Measurements from ENCODE around the gene ZW10.
A peak's percentile ranks its signal among the peaks of the same experiment; 100 is the strongest.
"Not testable (repeated sequence)": the region's sequence is repeated elsewhere in the genome, so short reads cannot be mapped to it uniquely, and the experiment has no call there.

ZW10 gene, protein sequence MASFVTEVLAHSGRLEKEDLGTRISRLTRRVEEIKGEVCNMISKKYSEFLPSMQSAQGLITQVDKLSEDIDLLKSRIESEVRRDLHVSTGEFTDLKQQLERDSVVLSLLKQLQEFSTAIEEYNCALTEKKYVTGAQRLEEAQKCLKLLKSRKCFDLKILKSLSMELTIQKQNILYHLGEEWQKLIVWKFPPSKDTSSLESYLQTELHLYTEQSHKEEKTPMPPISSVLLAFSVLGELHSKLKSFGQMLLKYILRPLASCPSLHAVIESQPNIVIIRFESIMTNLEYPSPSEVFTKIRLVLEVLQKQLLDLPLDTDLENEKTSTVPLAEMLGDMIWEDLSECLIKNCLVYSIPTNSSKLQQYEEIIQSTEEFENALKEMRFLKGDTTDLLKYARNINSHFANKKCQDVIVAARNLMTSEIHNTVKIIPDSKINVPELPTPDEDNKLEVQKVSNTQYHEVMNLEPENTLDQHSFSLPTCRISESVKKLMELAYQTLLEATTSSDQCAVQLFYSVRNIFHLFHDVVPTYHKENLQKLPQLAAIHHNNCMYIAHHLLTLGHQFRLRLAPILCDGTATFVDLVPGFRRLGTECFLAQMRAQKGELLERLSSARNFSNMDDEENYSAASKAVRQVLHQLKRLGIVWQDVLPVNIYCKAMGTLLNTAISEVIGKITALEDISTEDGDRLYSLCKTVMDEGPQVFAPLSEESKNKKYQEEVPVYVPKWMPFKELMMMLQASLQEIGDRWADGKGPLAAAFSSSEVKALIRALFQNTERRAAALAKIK

DNA sequence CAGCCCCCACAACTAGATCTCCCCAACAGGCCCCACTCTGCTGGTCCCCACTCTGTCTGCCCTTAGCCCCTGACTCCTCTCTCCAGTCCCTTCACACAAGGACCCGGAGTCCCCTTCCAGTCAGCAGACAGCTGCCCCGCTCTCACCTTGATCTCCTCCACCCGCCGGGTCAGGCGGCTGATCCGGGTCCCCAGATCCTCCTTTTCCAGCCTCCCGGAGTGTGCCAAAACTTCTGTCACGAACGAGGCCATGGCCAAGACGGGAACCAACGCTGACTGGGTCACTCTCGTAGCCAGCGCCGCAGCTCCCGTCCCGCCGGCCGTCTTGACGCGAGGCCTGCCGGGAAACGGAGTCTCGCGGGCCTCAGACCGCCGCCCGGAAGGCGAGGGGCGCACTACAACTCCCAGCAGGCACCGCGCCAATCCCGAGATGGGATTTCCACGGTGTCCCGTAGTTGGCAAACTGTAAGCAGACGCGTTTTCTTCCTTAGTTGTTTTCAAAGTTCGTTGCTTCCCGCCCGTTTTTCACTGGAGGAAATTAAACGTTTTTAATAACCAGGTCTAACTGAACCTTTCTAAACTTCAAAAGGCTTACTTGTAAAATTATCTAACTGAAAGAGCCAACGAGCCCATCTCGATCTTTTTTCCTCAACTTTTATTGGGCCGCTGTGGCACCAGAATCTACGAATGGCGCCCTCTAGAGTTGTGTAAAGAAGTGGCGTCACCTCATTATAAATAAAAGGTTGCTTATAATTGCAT lies at the start of gene ZW10:
ZW10 (minus strand) TSS at position 277 of the 758 bp plus-strand sequence; CDS start at position 251, 26 bp downstream.
- DNase-seq (ENCODE audit: low spot score): peak; percentile 94

DNA sequence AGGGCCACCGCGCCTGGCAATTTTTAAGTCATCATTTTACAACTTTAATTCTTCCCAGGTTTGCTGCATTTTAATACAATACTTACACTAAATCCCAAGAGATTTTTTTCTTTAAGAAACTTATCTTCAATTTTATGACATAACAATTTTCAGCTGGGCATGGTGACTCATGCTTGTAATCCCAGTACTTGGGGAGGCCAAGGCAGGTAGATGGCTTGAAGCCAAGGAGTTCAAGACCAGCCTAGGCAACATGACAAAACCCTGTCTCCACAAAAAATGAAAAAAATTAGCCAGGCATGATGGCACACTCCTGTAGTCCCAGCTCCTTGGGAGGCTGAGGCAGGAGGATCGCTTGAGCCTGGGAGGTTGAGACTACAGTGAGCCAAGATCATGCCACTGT lies 44.9 kb upstream of the ZW10 start:
- DNase-seq (ENCODE audit: low spot score): no peak

DNA sequence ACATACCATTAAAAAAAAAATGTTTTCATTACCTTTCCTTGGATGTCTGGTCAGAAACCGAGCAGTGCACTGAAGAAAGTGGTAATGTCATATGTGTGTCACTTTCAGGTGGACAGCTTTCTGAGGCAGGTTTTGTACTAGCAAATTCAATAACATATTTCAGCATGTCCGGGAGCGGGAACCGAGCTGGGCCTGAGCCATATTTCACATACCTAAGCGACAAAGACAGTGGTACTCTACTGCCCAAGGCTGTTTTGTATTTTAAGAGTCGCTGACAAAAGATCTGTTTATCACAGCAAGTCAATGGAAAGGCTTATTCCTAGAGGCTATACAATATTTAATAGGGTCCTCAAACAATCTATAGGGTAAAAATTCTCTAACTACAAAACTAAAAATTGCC lies 44.1 kb upstream of the ZW10 start:
- no peak for DNase-seq (ENCODE audit: low spot score)

DNA sequence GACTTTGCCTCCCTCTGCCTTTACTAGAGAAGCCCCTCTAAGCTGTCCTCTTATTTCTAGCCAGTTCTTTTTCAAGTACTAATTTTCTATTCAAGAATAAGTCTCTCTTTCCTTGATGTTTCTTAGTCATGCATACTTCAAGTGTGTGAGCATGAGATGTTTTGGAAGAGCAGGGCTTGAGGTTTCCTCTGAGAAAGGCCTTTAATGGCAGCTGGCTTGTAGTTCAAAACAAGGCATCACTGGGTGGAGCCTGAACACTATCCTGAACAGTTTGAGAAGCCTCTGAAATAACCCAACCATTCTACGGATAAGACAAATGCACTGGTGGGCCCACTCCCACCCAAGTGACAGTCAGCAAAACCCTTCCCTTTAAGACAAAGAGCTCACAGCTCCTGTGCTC lies 43.7 kb upstream of the ZW10 start:
- no peak for DNase-seq (ENCODE audit: low spot score)

DNA sequence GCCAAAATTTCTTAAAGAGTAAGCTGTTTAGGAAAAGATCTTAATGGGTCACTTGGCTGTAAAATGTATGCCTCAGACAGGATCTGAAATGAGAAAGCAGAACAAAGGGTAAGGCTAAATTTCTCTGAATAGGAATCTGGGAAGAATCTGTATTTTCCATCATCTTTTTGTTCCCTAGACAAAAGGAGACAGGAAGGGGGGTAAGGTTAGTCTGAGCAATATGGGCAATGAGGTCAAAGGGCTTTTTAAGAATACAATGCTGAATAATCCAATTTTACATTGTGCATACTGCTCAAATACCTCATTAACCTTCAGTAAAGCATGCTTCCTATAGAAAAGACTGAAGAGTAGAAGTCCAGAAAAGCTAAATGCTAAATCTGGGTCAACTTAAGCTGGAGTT lies 40.7 kb upstream of the ZW10 start:
- DNase-seq (ENCODE audit: low spot score): no peak

DNA sequence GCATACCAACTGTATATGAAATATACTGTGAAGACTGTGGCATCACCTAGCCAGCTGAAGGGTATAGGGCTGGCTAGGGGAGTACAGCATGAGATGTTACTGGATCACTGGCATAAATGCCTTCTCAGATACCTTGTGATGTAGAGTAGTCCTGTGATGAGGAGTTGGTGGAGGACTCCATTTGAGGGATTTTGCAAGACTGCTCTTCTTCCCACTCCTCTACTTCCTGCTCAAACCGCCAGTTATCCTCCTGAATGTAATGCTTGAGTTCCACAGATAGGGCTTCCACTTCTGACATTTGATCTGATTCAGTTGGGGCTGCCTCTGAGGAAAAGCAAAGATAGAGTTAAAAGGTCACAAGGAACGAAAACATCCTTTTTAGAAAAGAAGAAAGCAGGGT lies 35.4 kb upstream of the ZW10 start:
- DNase-seq (ENCODE audit: low spot score): no peak

DNA sequence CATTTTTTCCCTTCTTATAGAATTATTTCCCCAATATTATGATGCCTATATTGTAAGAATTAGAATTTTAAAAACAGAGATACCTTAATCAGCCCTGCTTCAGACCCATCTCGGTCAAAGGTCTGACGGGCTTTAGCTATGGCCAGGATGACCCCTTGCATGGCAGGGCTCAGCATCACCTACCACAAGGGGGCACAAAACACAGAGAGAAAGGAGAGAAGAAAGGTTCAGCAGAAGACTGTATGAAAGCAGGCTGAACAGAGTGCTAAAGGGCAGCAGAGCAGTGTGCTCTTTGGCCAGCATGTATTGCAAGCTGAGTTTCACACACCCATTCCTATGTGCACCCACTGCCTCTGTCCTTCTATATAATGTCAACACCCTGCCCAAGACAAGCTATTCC lies 32.9 kb upstream of the ZW10 start:
- DNase-seq (ENCODE audit: low spot score): peak; percentile 53

DNA sequence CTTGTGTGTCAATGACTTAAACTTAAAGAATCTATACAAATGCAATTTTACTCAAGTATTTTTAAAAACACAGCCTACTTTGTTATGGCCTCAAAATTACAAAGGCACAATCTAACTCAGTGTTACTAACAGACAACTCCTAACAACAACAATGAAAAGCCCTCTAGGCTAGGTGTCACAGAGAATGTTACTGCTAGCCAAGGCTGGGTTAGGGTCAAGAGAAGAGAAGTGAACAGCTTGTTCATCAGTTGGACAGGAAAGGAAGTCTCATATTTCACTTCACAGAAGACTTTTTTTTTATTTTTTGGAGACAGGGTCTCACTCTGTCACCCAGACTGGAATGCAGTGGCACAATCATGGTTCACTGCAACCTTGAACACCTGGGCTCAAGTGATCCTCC lies 32.1 kb upstream of the ZW10 start:
- no peak for DNase-seq (ENCODE audit: low spot score)

DNA sequence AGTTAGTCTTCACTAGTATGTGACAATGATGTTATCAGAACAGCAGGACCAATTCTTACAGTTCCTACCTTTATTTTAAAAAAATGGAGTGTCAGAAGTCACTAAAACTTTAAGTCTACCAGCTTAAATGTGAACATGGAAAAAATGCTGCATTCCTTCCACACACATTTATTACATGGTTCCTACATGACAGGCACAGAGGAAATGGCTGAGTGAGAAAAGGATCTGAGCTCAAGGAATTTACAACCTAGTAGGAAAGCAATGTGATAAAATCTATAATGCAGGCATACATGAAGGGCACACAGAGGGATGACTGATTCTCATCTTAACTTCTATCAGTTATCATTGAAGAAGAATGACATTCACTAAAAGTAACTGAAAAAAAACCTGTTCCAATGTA lies 29.1 kb upstream of the ZW10 start:
- DNase-seq (ENCODE audit: low spot score): no peak

DNA sequence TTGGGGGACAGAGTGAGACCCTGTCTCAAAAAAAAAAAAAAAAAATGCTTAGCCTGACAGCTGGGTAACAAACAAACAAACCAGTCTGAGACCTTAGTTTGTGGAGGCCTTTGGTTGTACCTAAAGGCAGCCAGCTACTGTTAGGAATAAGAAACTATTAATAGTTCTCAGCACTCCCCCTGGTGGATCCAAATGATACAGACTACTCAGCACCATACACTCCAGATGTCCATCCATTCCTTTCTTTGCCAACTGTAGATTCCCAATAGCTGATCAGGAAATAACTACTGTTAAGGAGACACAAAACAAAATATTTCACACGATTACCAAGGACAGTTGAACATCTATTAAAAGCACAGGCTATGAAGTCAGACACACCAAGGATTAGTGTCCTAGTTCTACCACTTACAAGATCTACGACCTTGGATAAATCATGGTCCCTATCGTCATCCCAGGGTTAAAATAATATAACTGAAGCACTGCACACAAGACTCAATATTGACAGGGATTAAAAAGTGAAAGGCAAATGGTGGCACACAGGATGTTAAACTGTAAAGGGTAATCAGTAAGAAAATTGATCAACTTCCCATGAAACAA lies 23.3 kb upstream of the ZW10 start:
- peak; percentile 63 for DNase-seq (ENCODE audit: low spot score)

DNA sequence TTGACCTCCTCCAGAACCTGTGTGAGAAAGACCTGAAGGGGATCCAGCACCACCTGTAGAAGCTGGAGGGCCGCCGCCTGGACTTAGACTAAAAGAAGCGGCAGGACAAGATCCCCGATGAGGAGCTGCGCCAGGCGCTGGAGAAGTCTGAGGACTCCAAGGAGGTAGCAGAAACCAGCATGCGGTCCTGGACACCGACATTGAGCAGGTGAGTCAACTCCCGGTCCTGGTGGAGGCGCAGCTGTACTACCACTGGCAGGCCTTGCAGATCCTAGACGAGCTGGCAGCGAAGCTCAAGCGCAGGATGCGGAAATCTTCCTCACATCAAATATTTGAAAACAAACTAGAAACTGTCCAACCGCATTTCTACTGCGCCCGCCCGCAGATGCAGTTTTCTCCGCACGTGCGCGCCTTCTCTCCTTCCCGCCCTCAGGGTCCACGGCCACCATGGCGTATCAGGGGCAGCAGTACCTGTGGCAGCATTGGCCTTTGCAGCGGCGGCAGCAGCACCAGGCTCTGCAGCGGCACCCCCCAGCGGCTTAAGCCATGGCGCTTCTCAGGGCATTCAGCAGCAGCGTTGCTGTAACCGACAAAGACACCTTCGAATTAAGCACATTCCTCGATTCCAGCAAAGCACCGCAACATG lies 16.3 kb upstream of the ZW10 start:
- DNase-seq (ENCODE audit: low spot score): no peak

DNA sequence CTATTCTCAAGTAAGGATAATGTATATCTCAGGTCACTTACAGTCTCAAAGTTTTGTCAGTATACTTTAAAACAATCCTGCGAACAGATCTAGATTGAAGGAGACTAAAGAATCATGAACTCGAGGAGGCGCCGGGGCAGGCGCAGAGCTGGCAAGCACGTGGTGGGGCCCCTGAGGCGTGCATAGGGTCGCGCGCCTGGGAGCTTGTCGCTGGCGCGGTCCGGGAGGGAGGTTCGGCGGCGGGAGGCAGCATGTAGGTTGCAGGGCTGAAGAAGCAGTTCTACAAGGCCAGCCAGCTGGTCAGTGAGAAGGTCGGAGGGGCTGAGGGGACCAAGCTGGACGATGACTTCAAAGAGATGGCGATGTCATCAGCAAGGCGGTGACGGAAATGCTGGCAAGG lies 15.5 kb upstream of the ZW10 start:
- not testable (repeated sequence) for DNase-seq (ENCODE audit: low spot score)

DNA sequence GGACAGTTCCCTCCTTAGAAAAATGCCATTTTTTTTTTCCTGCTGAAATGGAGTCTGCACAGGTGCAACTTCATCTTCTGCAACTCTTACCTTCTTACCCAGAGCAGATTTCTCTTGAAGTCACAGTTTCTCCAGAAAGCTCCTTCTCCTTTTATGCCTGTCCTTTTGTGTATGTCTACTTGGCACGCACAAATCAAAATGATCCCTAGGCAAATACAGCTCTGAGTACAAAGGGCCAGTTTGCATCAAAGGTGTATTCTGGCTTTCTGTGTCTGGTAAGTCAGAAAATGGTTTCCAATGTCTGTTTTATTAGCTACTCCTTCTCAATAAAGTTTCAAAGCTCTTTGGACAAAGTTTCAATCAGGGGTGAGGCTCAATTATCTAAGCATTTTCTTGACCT lies 8.6 kb upstream of the ZW10 start:
- no peak for DNase-seq (ENCODE audit: low spot score)

DNA sequence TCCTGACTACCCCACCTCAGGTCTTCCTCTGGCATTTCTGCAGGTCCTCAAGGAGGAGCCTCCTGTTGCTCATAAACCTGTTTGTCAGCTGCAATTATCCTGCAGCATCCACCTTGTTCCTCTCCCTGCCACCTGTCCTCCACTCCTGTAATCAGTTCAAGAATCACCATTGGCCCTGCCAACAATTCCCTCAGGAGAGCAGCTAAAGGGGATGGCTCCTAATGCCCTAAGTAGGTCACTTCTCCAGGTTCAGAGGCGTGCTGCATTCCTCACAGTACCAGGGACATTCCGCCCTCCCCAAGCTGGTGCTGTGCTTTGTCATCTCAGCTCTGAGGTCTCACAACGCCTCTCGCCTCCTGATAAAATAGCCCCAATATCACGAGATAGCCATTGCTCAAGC lies 8.2 kb upstream of the ZW10 start:
- no peak for DNase-seq (ENCODE audit: low spot score)

DNA sequence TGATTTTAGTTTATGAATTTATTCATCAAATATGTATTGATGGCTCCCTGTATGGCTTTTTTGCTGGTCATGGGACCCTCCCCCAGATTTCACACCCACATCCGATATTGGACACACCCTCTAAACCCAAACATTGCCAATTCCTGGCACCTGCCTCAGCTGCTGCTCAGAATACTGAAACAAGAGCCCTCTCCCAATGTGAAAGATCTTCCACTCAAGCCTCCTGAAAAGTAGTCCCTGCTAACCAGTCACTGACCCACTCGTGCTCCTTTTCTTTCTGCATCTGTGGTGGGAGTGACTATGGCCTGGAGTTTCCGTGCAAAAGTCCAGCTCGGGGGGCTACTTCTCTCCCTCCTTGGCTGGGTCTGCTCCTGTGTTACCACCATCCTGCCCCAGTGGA lies 6.0 kb upstream of the ZW10 start, which contains the start of gene CLDN25:
CLDN25 (plus strand) TSS at position 301 of the 400 bp plus-strand sequence; CDS start at position 301, 0 bp downstream.
- no peak for DNase-seq (ENCODE audit: low spot score)

DNA sequence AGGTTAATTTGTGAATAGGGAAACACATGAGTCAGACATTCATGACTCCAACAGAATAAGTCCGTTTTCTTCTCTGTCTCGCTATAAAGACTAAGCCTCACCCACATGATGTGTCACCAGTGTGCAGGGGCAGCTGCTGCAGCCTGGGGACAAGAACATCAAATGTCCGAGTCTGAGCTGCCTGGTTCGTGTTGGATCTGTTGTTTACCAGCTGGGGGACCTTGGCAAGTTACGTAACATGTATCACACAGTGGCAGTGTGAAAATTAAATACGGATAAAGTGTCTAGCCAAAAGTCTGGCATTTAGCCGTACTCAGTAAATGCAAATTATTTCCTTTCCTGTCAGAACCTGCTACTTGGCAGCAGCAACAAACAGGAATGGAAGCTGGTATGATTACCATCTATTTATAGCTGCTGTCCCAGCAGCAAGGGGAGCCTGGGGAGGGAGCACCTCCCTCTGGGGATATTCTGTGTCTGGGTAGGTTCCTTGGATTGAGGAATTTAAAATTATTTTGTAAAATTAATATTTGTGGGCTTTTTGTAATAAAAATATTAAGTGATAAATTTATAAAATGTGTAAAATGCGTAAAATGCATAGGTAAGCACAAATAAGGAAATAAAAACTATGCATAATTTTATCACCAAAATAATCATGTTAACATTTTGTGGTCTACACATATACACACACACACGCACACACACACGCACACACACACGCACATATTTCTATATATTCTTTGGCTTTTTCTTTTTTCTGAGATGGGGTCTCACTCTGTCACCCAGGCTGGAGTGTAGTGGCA lies 4.8 kb upstream of the ZW10 start:
- DNase-seq (ENCODE audit: low spot score): no peak

DNA sequence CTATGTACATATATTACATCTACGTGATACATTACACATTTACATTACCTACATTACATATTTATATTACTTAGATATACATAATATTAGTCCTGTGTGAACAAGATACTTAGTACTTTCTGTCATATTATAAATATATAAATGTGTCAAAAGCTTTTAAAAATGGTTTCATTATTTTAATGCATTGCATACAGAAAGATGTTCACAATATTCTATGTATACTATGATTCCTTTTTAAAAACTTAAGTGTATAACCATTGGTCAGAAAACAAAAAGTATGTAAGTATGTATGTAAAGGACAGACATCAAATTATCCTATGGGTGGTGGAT lies 647 bp upstream of the ZW10 start:
- no peak for DNase-seq (ENCODE audit: low spot score)

DNA sequence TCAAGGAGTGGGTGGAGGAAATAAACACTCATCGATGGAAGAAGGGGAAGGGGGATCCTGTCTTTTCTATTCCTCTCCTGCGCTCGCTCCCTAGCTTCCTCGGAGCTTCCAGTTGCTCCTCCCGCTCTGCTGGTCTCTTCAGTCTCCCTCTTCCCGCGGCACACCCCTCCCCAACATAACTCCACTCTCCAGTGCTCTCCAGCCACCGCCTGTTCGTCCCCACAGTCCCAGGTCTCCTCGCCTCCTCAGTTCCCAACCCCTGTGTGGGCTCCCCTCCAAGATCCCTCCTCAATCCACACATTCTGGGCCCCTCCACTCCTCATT lies 438 bp downstream of the ZW10 start:
- no peak for DNase-seq (ENCODE audit: low spot score)

DNA sequence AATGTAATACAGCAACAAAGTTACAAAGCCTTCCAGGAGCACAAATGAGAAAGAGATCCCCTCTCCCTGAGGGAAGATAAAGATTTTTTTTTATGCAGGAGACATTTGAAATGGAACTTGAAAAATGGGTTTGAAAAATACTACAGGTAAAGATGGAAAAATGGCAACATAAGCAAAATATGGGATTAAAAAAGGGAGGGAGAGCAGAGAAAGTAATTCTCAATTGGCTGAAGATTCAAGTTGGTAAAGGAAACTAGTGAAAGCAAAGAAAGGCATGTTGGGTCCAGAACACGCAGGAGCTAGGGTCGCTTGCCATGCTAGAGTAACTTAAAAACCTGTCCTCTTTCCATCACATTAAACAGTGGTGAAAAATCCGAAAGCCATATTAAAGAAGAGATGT lies 1.5 kb downstream of the ZW10 start:
- no peak for DNase-seq (ENCODE audit: low spot score)

DNA sequence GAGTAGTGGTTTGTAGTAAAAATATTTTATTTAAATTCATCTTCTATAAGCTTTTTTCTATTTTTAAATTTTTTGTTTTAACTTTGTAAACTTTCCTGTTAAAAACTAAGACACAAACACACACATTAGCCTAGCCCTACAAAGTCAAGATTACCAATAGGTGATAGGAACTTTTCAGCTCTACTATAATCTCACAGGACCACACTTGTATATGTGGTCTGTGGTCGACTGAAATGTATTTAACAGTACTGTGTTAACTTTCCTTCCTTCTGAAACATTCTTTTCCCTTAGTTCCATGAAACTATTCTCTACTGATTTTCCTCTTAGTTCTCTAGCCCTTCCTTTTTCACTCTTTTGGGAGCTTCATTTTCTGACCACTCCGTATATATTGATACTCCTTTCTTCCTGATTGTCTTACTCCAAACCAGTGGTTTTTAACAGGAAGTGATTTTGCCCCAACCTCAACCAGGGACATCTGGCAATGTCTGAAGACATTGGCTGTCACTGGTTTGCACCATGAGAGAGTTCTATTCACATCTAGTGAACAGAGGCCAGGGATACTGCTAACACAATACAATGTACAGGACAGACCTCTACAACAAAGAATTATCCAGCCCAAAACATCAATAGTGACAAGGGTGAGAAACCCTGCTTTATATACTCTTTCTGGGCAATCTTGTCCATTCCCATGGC lies 8.8 kb downstream of the ZW10 start:
- DNase-seq (ENCODE audit: low spot score): no peak

DNA sequence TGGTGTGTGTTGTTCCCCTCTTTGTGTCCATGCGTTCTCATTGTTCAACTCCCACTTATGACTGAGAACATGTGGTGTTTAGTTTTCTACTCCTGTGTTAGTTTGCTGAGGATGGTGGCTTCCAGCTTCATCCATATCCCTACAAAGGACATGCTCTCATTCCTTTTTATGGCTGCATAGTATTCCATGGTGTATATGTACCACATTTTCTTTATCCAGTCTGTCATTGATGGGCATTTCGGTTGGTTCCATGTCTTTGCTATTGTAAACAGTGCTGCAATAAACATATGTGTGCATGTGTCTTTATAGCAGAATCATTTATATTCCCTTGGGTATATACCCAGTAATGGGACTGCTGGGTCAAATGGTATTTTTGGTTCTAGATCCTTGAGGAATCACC lies 10.5 kb downstream of the ZW10 start:
- DNase-seq (ENCODE audit: low spot score): not testable (repeated sequence)
